K562 (cell line): ENCODE measurements around the gene SELENOT. TPM values are rescaled to one million over a fixed set of nuclear protein-coding genes. Genes with fewer than 3 reads are reported as not detected.
"Not testable (repeated sequence)": the region's sequence is repeated elsewhere in the genome, so short reads cannot be mapped to it uniquely, and the experiment has no call there.

ENCODE experiments used
- ARID1B ChIP-seq: fragments of 450-650 bp; IDR thresholded peaks from 2 replicates; pipeline ENCODE4 v1.6.1; 2016; ENCODE audit warnings: antibody characterized with exemption, mild to moderate bottlenecking, inconsistent platforms
- ATF3 ChIP-seq, 2 experiments: fragments of 450-650 bp in 1 of 2; sonication (generic) in 1 of 2; formaldehyde crosslinking in 1 of 2; IDR thresholded peaks in 1 of 2; conservative IDR thresholded peaks in 1 of 2; 2 replicates each; pipeline versions ENCODE4 v1.6.1 to v1.8.1; 2016 to 2023; ENCODE audit warnings: mild to moderate bottlenecking in 2 of 2, moderate library complexity in 2 of 2, inconsistent platforms in 1 of 2, missing genetic modification reagents in 1 of 2
- CBFA2T3 ChIP-seq: fragments of 450-650 bp; IDR thresholded peaks from 2 replicates; pipeline ENCODE4 v1.6.1; 2017
- ETV5 ChIP-seq: sonication (generic); formaldehyde crosslinking; IDR thresholded peaks from 2 replicates; pipeline ENCODE4 v1.4.0; 2020; ENCODE audit warnings: low read depth, mild to moderate bottlenecking, missing genetic modification reagents
- FOXM1 ChIP-seq, 2 experiments: fragments of 450-650 bp in 1 of 2; sonication (generic) in 1 of 2; formaldehyde crosslinking in 1 of 2; IDR thresholded peaks; 2 replicates each; pipeline versions ENCODE4 v1.6.1 to v1.9.0; 2017 to 2022; ENCODE audit warnings: low read depth in 2 of 2, mild to moderate bottlenecking in 2 of 2, missing genetic modification reagents in 1 of 2, moderate library complexity in 1 of 2
- HMBOX1 ChIP-seq: sonication (generic); IDR thresholded peaks from 2 replicates; pipeline ENCODE4 v1.6.1; 2016
- KAT7 ChIP-seq: sonication (generic); formaldehyde crosslinking; IDR thresholded peaks from 2 replicates; pipeline ENCODE4 v1.8.0; 2022; ENCODE audit warnings: missing genetic modification reagents, mild to moderate bottlenecking, borderline replicate concordance
- KDM1A ChIP-seq, 2 experiments: fragments of 450-650 bp; IDR thresholded peaks; 2 replicates each; pipeline ENCODE4 v1.6.1; 2016; ENCODE audit warnings: mild to moderate bottlenecking in 2 of 2
- POLR2B ChIP-seq: fragments of 450-650 bp; IDR thresholded peaks from 2 replicates; pipeline ENCODE4 v1.6.1; 2018; ENCODE audit warnings: low read depth; ENCODE audit not compliant: partially characterized antibody
- SUPT5H ChIP-seq: fragments of 450-650 bp; IDR thresholded peaks from 2 replicates; pipeline ENCODE4 v1.6.1; 2016
- ZBTB2 ChIP-seq: fragments of 450-650 bp; IDR thresholded peaks from 2 replicates; pipeline ENCODE4 v1.6.1; 2016; ENCODE audit warnings: antibody characterized with exemption
- ZBTB40 ChIP-seq, 2 experiments: fragments of 450-650 bp in 1 of 2; sonication (generic) in 1 of 2; formaldehyde crosslinking in 1 of 2; IDR thresholded peaks; 2 replicates each; pipeline versions ENCODE4 v1.7.1 to v1.9.0; 2016 to 2022; ENCODE audit warnings: inconsistent platforms in 1 of 2, mild to moderate bottlenecking in 1 of 2, missing genetic modification reagents in 1 of 2
- polyA plus RNA-seq, 8 experiments: library from polyadenylated mRNA; depleted of rRNA in 4 of 8; stranded (reverse) in 5 of 8; unstranded in 3 of 8; fragments of >200 nt; fragmentation: Nextera tagmentation in 2 of 8; fragmentation: Illumina TruSeq in 1 of 8; extraction: Ambion mirVana in 2 of 8; extraction: Trizol in 1 of 8; gene quantifications; 2 replicates each; pipeline versions ENCODE4 v1.2.1 to v1.2.3, GENCODE V29; 2011 to 2014; ENCODE audit warnings: inconsistent platforms in 1 of 8, missing spikeins in 1 of 8
- total RNA-seq, 7 experiments: library from RNA; depleted of rRNA in 6 of 7; stranded (reverse); fragments of >200 nt in 6 of 7; fragmentation: Illumina TruSeq in 2 of 7; extraction: Trizol in 2 of 7; gene quantifications; 2 replicates each; pipeline versions ENCODE4 v1.2.1 to v1.2.3, GENCODE V29; 2011 to 2021; ENCODE audit warnings: low replicate concordance in 1 of 7

SELENOT gene
- total and polyA plus RNA-seq, 9 of the 15 experiments (the other 6 are each of a cell fraction or from before 2014, with no cell fraction given), result 33.0 to 411 (median 91.9) TPM

GRCh38 chr3:150600647-150601530 lies 2.2 kb upstream of the SELENOT start (continued):
- TF ChIP-seq ZBTB40 (IDR thresholded peaks at IDR 0.05) (peak; percentile 29; the same call in 1 of the 2 replicates), KDM1A (IDR thresholded peaks at IDR 0.05) (peak; percentile 81 to 83), ETV5 (CRISPR knock-in tag) (peak; percentile 57; the same call in 1 of the 2 replicates), HMBOX1 (0 out of 2 replicates have a peak, but pooled peaks have one; percentile 75), SUPT5H (peak; percentile 54; the same call in 1 of the 2 replicates), ATF3 (IDR thresholded peaks at IDR 0.05) (peak; percentile 41), CBFA2T3 (peak; percentile 88), ARID1B (peak; percentile 90), KAT7 (CRISPR knock-in tag) (0 out of 2 replicates have a peak, but pooled peaks have one; percentile 27), FOXM1 (IDR thresholded peaks at IDR 0.05; ENCODE audit: low read depth) (0 out of 2 replicates have a peak, but pooled peaks have one; percentile 28), ZBTB2 (peak; percentile 61; the same call in 1 of the 2 replicates), POLR2B (peak; percentile 52)
- not testable (repeated sequence) for TF ChIP-seq ZBTB40 (CRISPR knock-in tag; IDR thresholded peaks at IDR 0.05); ATF3 (CRISPR knock-in tag; conservative IDR thresholded peaks at IDR 0.05); FOXM1 (CRISPR knock-in tag; IDR thresholded peaks at IDR 0.05; ENCODE audit: low read depth)
